GM19463 (cell line): Measurements from ENCODE around the gene PREP.
"Not testable (repeated sequence)": the region's sequence is repeated elsewhere in the genome, so short reads cannot be mapped to it uniquely, and the experiment has no call there.

Experiments
- ATAC-seq: cut with Tn5 transposase; IDR thresholded peaks from one replicate; pipeline ENCODE4 v1.9.1; 2021; ENCODE audit warnings: mild to moderate bottlenecking, moderate library complexity; ENCODE audit not compliant: unreplicated experiment

Gene PREP

DNA sequence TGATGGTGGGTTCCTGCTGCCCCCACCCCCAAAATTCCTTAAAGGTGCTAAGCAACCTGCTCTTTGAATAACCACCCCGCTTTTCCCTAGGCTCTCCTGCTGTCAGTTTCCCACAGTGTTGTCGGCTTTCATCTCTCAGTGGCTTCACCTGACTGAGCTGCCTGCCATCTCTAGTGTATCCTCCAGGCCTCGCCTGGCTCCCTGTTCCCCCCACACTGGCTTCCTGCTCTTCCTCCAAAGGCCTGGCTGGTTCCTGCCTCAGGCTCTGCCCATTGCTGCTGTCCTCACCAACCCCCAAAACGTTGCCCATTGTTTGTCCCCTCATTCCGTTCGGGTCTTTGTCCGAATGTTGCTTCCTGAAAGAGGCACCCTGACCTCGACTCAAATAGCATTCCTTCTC, 129.3 kb downstream of the PREP start:
- ATAC-seq, result no peak

DNA sequence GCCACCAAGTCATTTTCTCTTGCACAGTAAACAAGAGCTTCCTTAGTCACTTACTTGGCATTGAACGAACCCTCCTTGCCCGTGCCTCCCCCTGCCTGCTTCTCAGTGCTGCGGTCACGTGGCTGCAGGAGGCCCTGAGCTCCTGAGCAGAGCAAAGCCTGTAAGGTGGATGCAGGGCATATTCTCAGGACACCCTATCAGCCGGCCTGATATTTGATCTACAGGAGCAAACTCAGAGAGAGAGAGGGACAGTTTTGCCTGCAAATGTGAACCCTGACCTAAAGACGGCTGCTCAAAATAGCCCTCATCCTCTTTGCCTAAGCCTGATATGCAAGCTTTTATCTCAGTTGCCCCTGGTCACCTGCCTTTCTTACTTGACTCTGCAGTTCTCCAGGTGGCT, 130.1 kb downstream of the PREP start:
- no peak for ATAC-seq

GRCh38 chr6:105270511-105270910, 132.4 kb downstream of the PREP start:
- ATAC-seq, result no peak

GRCh38 chr6:105269390-105269789, 133.5 kb downstream of the PREP start:
- ATAC-seq, result no peak

DNA sequence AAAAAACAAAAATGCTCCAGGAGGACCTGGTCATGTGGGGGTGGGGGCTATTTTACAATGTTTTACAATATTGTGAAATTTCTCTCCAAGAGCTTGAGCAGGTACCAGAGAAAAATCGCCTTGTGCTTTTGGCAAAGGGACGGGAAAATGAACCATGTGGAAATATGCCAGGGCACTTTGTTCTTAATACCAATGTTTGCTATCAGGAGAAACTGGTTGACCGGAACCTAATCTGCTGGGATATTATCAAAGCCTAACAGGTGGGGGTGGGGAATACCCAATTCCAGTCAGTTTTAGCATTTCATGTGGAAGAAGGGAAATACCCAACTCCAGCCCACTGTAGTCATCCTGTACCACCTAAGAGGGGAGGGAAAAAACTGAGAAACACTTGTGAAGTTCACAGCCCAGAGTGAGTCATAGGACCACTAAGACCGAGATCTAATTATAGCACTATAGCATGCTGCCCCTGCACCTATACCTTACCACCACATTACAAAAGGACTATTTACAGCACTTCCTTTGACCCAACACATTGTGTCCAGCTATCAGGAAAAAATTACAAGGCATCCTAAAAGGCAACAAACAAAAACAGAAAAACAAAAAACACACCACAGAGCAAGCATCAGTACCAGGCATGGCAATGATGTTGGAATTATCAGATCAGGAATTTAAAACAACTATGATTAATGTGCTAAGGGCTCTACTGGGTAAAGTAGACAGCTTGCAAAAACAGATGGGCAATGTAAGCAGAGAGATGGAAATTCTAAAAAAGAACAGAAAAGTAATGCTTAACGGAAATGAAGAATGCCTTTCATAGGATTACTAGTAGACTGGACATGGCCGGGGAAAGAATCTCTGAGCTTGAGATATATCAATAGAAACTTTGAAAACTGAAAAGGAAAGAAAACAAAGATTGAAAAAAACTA, 138.9 kb downstream of the PREP start:
- ATAC-seq, result peak; percentile 75

- ATAC-seq, result no peak
Measured at GRCh38 chr6:105259913-105260889, 142.7 kb downstream of the PREP start.

- ATAC-seq, result no peak
Measured at GRCh38 chr6:105258816-105259215, 144.1 kb downstream of the PREP start.

GRCh38 chr6:105257340-105257739, 145.5 kb downstream of the PREP start:
- ATAC-seq, result no peak

DNA sequence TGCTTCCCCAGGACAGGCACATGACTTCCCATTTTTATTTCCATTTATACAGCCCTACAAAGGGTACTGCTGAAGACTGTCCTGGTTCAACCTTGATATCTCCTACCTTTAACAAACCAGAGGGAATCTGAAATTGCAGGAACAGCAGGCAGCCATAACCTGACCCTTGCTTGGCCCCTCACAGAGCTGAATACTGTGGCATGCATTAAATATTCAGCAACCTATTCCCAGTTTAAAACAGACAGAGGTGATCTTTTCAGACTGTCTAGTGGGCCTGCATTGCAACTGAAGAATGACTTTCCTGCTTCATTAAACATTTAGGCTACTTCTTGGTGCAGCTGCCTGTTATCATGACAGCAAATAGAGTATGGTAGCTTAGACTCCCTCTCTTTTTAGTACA, 146.3 kb downstream of the PREP start:
- ATAC-seq, result no peak

GRCh38 chr6:105253787-105254186, 149.1 kb downstream of the PREP start:
- no peak for ATAC-seq

DNA sequence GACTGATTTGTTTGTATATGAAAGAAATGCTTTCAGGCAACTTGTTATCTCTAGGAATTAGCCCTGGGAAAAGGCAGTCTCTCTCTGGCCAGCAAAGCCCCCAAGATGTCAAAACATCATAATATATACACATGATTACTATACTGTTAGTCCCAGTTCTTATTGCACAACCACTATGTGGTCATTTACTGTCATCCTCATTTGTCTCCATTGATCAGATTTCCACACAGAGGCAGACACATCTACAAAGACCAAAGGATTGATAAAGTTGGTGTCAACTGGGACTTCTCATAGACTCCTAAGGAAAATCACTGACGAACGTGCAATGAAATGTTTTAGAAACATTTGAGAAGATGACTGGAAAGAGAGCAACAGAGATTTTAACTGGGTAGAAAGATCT, 151.2 kb downstream of the PREP start:
- ATAC-seq, result no peak

DNA sequence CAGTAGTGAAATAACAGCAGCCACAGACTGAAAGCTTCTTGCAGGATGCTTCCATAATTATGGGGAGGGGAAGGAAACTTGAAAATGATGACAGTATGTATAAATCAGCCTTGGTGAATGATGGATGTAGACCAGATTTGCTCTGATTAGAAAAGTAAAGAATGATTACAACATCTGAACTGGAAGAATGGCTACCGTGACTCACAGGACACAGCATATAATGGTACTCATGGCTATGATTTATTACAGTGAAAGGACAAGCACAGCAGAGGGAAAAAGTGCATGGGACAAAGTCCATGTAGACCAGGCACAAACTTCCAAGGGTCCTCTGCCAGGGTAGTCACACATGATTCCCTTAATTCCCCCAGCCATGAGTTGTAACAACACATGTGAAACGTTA, 152.3 kb downstream of the PREP start:
- no peak for ATAC-seq

DNA sequence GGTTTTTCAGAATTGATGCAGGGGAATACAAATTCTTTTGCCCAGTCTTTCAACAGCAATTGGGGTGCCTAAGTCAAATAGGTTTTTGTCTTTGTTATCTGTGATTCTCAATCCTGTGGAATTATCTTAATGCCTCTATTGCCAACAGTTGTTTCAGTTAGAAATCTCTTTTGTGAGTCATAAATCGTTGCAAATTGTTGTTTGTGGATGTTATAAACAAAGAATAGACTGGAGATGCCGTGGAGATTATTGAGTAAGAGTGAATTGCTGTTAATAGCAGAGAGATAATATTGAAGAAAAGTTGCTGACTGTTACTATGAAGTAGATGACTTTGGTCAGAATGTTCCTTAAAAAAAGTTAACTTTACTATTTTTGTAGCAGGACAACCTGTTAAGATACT, 159.4 kb downstream of the PREP start:
- no peak for ATAC-seq

DNA sequence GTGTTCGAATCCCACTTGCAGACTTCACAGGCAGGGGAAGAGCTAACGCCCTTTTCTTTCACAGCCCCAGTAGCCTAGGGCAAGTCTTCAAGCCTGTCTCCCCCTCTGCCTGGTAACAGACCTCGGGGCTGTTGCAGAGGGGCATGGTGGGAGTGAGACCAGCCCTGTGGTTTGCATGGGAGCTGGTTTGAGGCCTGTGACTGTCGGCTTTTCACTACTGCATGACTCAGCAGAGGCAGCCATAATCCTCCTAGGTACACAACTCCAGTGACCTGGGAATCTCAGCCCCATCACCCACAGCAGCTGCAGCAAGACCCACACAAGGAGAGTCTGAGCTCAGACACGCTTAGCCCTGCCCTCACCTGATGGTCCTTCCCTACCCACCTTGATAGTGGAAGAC, 167.7 kb downstream of the PREP start:
- ATAC-seq, result no peak

DNA sequence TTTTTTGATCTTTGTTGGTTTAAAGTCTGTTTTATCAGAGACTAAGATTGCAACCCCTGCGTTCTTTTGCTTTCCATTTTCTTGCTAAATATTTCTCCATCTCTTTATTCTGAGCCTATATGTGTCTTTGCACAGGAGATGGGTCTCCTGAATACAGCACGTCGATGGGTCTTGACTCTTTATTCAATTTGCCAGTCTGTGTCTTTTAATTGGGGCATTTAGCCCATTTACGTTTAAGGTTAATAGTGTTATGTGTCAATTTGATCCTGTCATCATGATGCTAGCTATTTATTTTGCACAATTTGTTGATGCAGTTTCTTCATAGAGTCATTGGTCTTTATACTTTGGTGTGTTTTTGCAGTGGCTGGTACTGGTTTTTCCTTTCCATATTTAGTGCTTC, 171.1 kb downstream of the PREP start:
- not testable (repeated sequence) for ATAC-seq
